HG03108 (cell line): ENCODE measurements around the gene HMGCLL1.

ENCODE experiments used
- ATAC-seq: cut with Tn5 transposase; IDR thresholded peaks from one replicate; pipeline ENCODE4 v1.9.1; 2021; ENCODE audit warnings: moderate library complexity; ENCODE audit not compliant: unreplicated experiment

The HMGCLL1 gene

GRCh38 chr6:55536391-55536956 is 42.5 kb downstream of the HMGCLL1 start:
- no peak for ATAC-seq

- ATAC-seq, result no peak
These were observed 47.5 kb downstream of the HMGCLL1 start for GRCh38 chr6:55531496-55531895.

- no peak for ATAC-seq
These were observed 48.1 kb downstream of the HMGCLL1 start for GRCh38 chr6:55530931-55531330.

- no peak for ATAC-seq
These were observed 50.4 kb downstream of the HMGCLL1 start for GRCh38 chr6:55528624-55529023.

- ATAC-seq, result no peak
These were observed 54.6 kb downstream of the HMGCLL1 start for GRCh38 chr6:55524441-55524840.

GRCh38 chr6:55518529-55519060 is 60.4 kb downstream of the HMGCLL1 start:
- no peak for ATAC-seq

GRCh38 chr6:55516736-55517135 is 62.3 kb downstream of the HMGCLL1 start:
- ATAC-seq, result no peak

- no peak for ATAC-seq
These were observed 66.1 kb downstream of the HMGCLL1 start for GRCh38 chr6:55512904-55513303.

GRCh38 chr6:55511122-55511800 is 67.7 kb downstream of the HMGCLL1 start:
- no peak for ATAC-seq

GRCh38 chr6:55499591-55499990 is 79.4 kb downstream of the HMGCLL1 start:
- ATAC-seq, result no peak

- no peak for ATAC-seq
These were observed 81.3 kb downstream of the HMGCLL1 start for GRCh38 chr6:55497694-55498093.

GRCh38 chr6:55496201-55496600 is 82.8 kb downstream of the HMGCLL1 start:
- no peak for ATAC-seq

GRCh38 chr6:55495277-55495676 is 83.7 kb downstream of the HMGCLL1 start:
- no peak for ATAC-seq

- no peak for ATAC-seq
These were observed 84.6 kb downstream of the HMGCLL1 start for GRCh38 chr6:55494411-55494810.

GRCh38 chr6:55492259-55492658 is 86.7 kb downstream of the HMGCLL1 start:
- ATAC-seq, result no peak

GRCh38 chr6:55490871-55491270 is 88.1 kb downstream of the HMGCLL1 start:
- ATAC-seq, result no peak

- ATAC-seq, result no peak
These were observed 104.6 kb downstream of the HMGCLL1 start for GRCh38 chr6:55474382-55474781.

GRCh38 chr6:55473722-55474121 is 105.3 kb downstream of the HMGCLL1 start:
- ATAC-seq, result no peak

- ATAC-seq, result no peak
These were observed 109.0 kb downstream of the HMGCLL1 start for GRCh38 chr6:55469951-55470366.

- ATAC-seq, result no peak
These were observed 123.0 kb downstream of the HMGCLL1 start for GRCh38 chr6:55456016-55456415.

GRCh38 chr6:55450005-55450404 is 129.0 kb downstream of the HMGCLL1 start:
- ATAC-seq, result no peak

- no peak for ATAC-seq
These were observed 129.8 kb downstream of the HMGCLL1 start for GRCh38 chr6:55449225-55449624.

- ATAC-seq, result no peak
These were observed 130.5 kb downstream of the HMGCLL1 start for GRCh38 chr6:55448451-55448850.
